ENCODE results near the gene LMO2. TPM values are rescaled to one million over a fixed set of nuclear protein-coding genes. Genes with fewer than 3 reads are reported as not detected.
A peak's percentile ranks its signal among the peaks of the same experiment; 100 is the strongest.
"Not testable (repeated sequence)": the region's sequence is repeated elsewhere in the genome, so short reads cannot be mapped to it uniquely, and the experiment has no call there.

LMO2 gene
- total RNA-seq, 1 donor from 2014 or later = 16.7 TPM

DNA sequence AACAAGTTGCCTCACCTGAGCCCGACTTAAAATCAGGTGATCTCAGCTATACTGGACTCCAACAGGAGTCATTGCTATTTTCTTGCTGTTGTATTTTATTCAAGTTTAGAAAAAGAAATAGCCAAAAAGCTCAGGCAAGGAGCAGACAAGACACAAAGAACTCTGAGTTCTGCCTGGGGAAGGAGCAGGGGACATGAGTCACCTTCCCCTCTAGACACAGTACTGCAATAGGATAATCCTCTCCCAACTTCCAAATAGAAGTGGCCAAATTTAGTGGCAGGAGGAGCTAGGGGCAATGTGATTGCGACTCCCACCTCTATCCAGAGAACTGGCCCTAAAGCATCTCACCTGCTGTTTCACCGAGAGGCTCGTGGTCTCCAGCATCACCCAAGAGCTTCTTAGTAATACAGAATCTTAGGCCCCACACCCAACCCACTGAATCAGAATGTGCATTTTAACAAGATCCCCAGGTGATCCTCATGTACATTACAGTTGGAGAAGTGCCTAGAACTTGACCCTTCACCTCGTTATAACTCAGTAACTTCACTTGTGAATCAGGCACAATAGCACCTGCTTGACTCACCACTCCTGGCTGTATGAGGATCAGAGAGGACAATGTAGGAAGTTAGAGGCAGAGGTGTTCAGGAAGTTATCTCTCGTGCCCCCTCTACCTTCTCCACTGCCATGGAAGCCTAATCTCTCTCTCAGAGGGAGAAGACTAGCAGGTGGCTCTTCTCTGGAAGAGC, 60.8 kb downstream of the LMO2 start:
- no peak overlapping the region for H3K4me3 ChIP-seq (ENCODE audit: low read length in 3 of 3)

GRCh38 chr11:33829430-33830141, 62.3 kb downstream of the LMO2 start:
- Histone ChIP-seq H3K4me1 (ENCODE audit: control insufficient read depth in 3 of 3, insufficient read depth in 3 of 3, low read length in 3 of 3) (peaks cover 6 to 8% (median 8%) of the 10 kb centered on the region in 3 donors), H3K9ac (ENCODE audit: low read depth in 1 of 3, low read length in 3 of 3) (peak overlapping the region; percentile 55 to 68 (median 62)), H3K9me3 (ENCODE audit: control insufficient read depth in 3 of 3, low read length in 3 of 3) (no peaks in the 10 kb centered on the region), H3K4me3 (ENCODE audit: low read length in 3 of 3) (peak overlapping the region; percentile 63 to 69 (median 68)), H3K36me3 (ENCODE audit: control insufficient read depth in 3 of 3, insufficient read depth in 3 of 3, low read length in 3 of 3) (no peaks in the 10 kb centered on the region), H3K27ac (ENCODE audit: low read depth, low read length) (no peak overlapping the region), H3K27me3 (ENCODE audit: control insufficient read depth in 3 of 3, insufficient read depth in 3 of 3, low read length in 3 of 3) (peaks cover 8 to 25% (median 10%) of the 10 kb centered on the region in 3 donors)

More for the DNA sequence above, 60.8 kb downstream of the LMO2 start:
- peaks cover 6 to 8% (median 8%) of the 10 kb centered on the region in 3 donors for H3K4me1 ChIP-seq (ENCODE audit: control insufficient read depth in 3 of 3, insufficient read depth in 3 of 3, low read length in 3 of 3)
- H3K36me3 ChIP-seq (ENCODE audit: control insufficient read depth in 3 of 3, insufficient read depth in 3 of 3, low read length in 3 of 3) = no peaks in the 10 kb centered on the region
- H3K9ac ChIP-seq (ENCODE audit: low read depth in 1 of 3, low read length in 3 of 3) = no peak overlapping the region
- H3K27me3 ChIP-seq (ENCODE audit: control insufficient read depth in 3 of 3, insufficient read depth in 3 of 3, low read length in 3 of 3) = peaks cover 8 to 25% (median 10%) of the 10 kb centered on the region in 3 donors
- no peaks in the 10 kb centered on the region for H3K9me3 ChIP-seq (ENCODE audit: control insufficient read depth in 3 of 3, low read length in 3 of 3)
- H3K27ac ChIP-seq (ENCODE audit: low read depth, low read length) = no peak overlapping the region

GRCh38 chr11:33828604-33829429, 63.1 kb downstream of the LMO2 start:
- peaks cover 8 to 25% (median 10%) of the 10 kb centered on the region in 3 donors for H3K27me3 ChIP-seq (ENCODE audit: control insufficient read depth in 3 of 3, insufficient read depth in 3 of 3, low read length in 3 of 3)
- H3K36me3 ChIP-seq (ENCODE audit: control insufficient read depth in 3 of 3, insufficient read depth in 3 of 3, low read length in 3 of 3) = no peaks in the 10 kb centered on the region
- no peaks in the 10 kb centered on the region for H3K9me3 ChIP-seq (ENCODE audit: control insufficient read depth in 3 of 3, low read length in 3 of 3)
- H3K27ac ChIP-seq (ENCODE audit: low read depth, low read length) = no peak overlapping the region
- peaks cover 6 to 8% (median 8%) of the 10 kb centered on the region in 3 donors for H3K4me1 ChIP-seq (ENCODE audit: control insufficient read depth in 3 of 3, insufficient read depth in 3 of 3, low read length in 3 of 3)
- H3K9ac ChIP-seq (ENCODE audit: low read depth in 1 of 3, low read length in 3 of 3) = peak overlapping the region; percentile 55 to 68 (median 62)
- H3K4me3 ChIP-seq (ENCODE audit: low read length in 3 of 3) = peak overlapping the region; percentile 63 to 69 (median 68)

- Histone ChIP-seq H3K27me3 (ENCODE audit: control insufficient read depth in 3 of 3, insufficient read depth in 3 of 3, low read length in 3 of 3) (peaks cover 8 to 25% (median 10%) of the 10 kb centered on the region in 3 donors), H3K9ac (ENCODE audit: low read depth in 1 of 3, low read length in 3 of 3) (no peak overlapping the region), H3K9me3 (ENCODE audit: control insufficient read depth in 3 of 3, low read length in 3 of 3) (no peaks in the 10 kb centered on the region), H3K36me3 (ENCODE audit: control insufficient read depth in 3 of 3, insufficient read depth in 3 of 3, low read length in 3 of 3) (no peaks in the 10 kb centered on the region), H3K4me3 (ENCODE audit: low read length in 3 of 3) (no peak overlapping the region), H3K27ac (ENCODE audit: low read depth, low read length) (no peak overlapping the region), H3K4me1 (ENCODE audit: control insufficient read depth in 3 of 3, insufficient read depth in 3 of 3, low read length in 3 of 3) (peaks cover 6 to 8% (median 8%) of the 10 kb centered on the region in 3 donors)
These were observed 64.7 kb downstream of the LMO2 start for GRCh38 chr11:33827206-33827605.

DNA sequence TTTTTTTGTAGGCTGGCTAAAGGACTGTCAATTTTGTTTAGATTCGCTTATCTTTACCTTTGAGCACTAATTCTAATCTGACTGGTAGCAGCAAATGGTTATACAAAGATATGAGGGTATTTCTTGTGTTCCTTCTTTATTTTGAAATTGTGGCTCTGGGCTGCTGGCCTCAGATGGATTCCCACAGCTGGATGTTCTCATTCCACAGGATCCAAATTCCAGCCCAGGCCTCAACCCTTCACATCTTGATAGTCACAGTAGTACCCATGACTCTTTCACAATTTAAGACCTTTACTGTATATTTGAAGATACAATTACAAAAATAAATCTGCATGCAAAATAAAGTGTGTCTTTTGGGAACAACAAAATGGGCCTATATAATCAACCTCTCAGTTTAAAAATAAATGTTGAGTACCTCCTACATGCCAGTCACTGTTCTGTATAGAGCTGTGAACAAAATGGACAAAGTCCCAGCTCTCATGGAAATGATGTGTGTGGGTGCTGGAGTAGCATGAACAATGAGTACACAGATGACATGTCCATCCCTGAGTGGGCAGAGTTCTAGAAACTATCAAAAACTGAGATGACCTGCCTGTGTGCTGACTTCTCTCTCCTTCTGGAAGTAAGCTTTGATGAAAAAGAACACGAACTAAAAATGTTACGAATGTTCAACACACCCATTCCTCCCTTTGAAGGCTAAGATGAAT, 65.9 kb downstream of the LMO2 start:
- H3K36me3 ChIP-seq (ENCODE audit: control insufficient read depth in 3 of 3, insufficient read depth in 3 of 3, low read length in 3 of 3) = no peaks in the 10 kb centered on the region
- H3K4me3 ChIP-seq (ENCODE audit: low read length in 3 of 3) = no peak overlapping the region
- no peaks in the 10 kb centered on the region for H3K9me3 ChIP-seq (ENCODE audit: control insufficient read depth in 3 of 3, low read length in 3 of 3)
- peaks cover 6 to 8% (median 8%) of the 10 kb centered on the region in 3 donors for H3K4me1 ChIP-seq (ENCODE audit: control insufficient read depth in 3 of 3, insufficient read depth in 3 of 3, low read length in 3 of 3)
- peaks cover 15 to 21% (median 20%) of the 10 kb centered on the region in 3 donors for H3K27me3 ChIP-seq (ENCODE audit: control insufficient read depth in 3 of 3, insufficient read depth in 3 of 3, low read length in 3 of 3)
- H3K27ac ChIP-seq (ENCODE audit: low read depth, low read length) = no peak overlapping the region
- no peak overlapping the region for H3K9ac ChIP-seq (ENCODE audit: low read depth in 1 of 3, low read length in 3 of 3)

DNA sequence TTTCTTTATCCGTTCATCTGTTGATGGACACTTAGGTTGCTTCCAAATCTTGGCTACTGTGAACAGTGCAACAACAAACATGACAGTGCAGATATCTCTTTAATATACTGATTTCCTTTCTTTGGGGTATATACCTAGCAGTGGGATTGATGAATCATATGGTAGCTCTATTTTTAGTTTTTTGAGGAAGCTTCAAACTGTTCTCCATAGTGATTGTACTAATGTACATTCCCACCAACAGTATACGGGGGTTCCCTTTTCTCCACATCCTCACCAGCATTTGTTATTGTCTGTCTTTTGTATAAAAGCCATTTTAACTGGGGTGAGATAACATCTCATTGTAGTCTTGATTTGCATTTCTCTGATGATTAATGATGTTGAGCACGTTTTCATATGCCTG, 68.9 kb downstream of the LMO2 start:
- peaks cover 12 to 24% (median 18%) of the 10 kb centered on the region in 3 donors for H3K27me3 ChIP-seq (ENCODE audit: control insufficient read depth in 3 of 3, insufficient read depth in 3 of 3, low read length in 3 of 3)
- not testable (repeated sequence) for H3K4me3 ChIP-seq (ENCODE audit: low read length in 3 of 3); H3K9ac ChIP-seq (ENCODE audit: low read depth in 1 of 3, low read length in 3 of 3); H3K36me3 ChIP-seq (ENCODE audit: control insufficient read depth in 3 of 3, insufficient read depth in 3 of 3, low read length in 3 of 3); H3K27ac ChIP-seq (ENCODE audit: low read depth, low read length); H3K4me1 ChIP-seq (ENCODE audit: control insufficient read depth in 3 of 3, insufficient read depth in 3 of 3, low read length in 3 of 3); H3K9me3 ChIP-seq (ENCODE audit: control insufficient read depth in 3 of 3, low read length in 3 of 3)

- H3K4me3 ChIP-seq (ENCODE audit: low read length in 3 of 3) = no peak overlapping the region
- H3K36me3 ChIP-seq (ENCODE audit: control insufficient read depth in 3 of 3, insufficient read depth in 3 of 3, low read length in 3 of 3) = no peaks in the 10 kb centered on the region
- no peaks in the 10 kb centered on the region for H3K4me1 ChIP-seq (ENCODE audit: control insufficient read depth in 3 of 3, insufficient read depth in 3 of 3, low read length in 3 of 3)
- no peak overlapping the region for H3K27ac ChIP-seq (ENCODE audit: low read depth, low read length)
- peaks cover 12 to 24% (median 15%) of the 10 kb centered on the region in 3 donors for H3K27me3 ChIP-seq (ENCODE audit: control insufficient read depth in 3 of 3, insufficient read depth in 3 of 3, low read length in 3 of 3)
- no peak overlapping the region for H3K9ac ChIP-seq (ENCODE audit: low read depth in 1 of 3, low read length in 3 of 3)
- no peaks in the 10 kb centered on the region for H3K9me3 ChIP-seq (ENCODE audit: control insufficient read depth in 3 of 3, low read length in 3 of 3)
These were observed 72.4 kb downstream of the LMO2 start for GRCh38 chr11:33819278-33820035.

Data from skeletal muscle tissue (tissue), 4 donors.